HepG2 (cell line): Measurements from ENCODE around the gene ARX. TPM values are rescaled to one million over a fixed set of nuclear protein-coding genes. Genes with fewer than 3 reads are reported as not detected.

Experiments used
- ATAC-seq: fragments of 200-7000 bp; cut with Tn5 transposase; 3 replicates; pipeline ENCODE4 v1.9.1; 2020; ENCODE audit warnings: mild to moderate bottlenecking, moderate library complexity
- BruUV-seq: library from RNA; stranded (reverse); fragments of 400-500 nt; replicated peaks from 2 replicates; lab custom pipeline; 2021; lab: Mats Ljungman, UMichigan
- CTCF ChIA-PET: fragments of 300-600 bp; formaldehyde crosslinking; extraction: SDS; loops from one replicate; lab custom pipeline; 2021; ENCODE audit warnings: low total read pairs, inconsistent platforms, low intra/inter-chr PET ratio; lab: Yijun Ruan, JAX
- POLR2A ChIA-PET: fragments of 350-600 bp; sonication (Branson Sonifier 250); formaldehyde crosslinking; loops from one replicate; lab custom pipeline; 2020; ENCODE audit warnings: antibody characterized with exemption, inconsistent platforms; lab: Yijun Ruan, JAX
- DNase-seq: peaks from one replicate; pipeline ENCODE4 v3.0.0-alpha.2; 2015; ENCODE audit warnings: low spot score
- FAIRE-seq: peaks from 3 replicates; lab custom pipeline; 2011; peaks lifted over from hg19 to GRCh38; lab: Jason Lieb, UNC
- H2AFZ ChIP-seq: one replicate; pipeline ENCODE4 v1.6.1; 2011; ENCODE audit warnings: low read length, inconsistent platforms
- H3K27ac ChIP-seq: fragments of 300-600 bp; 3 replicates; pipeline ENCODE4 v1.8.0; 2011; ENCODE audit warnings: mixed run types, mild to moderate bottlenecking, mixed read lengths, low read length, inconsistent platforms; ENCODE audit not compliant: insufficient read depth; ENCODE audit errors: extremely low read length
- H3K27me3 ChIP-seq, 2 experiments: fragments of 200-600 bp in 1 of 2; 2 replicates in 1 of 2; 3 replicates in 1 of 2; pipeline versions ENCODE4 v1.6.0 to v1.8.0; 2011; ENCODE audit warnings: low read length in 2 of 2, mild to moderate bottlenecking in 2 of 2, moderate library complexity in 2 of 2, inconsistent platforms in 1 of 2; ENCODE audit not compliant: insufficient read depth in 2 of 2, control insufficient read depth in 1 of 2
- H3K36me3 ChIP-seq, 2 experiments: fragments of 200-600 bp in 1 of 2; replicated peaks in 1 of 2; 2 replicates in 1 of 2; 3 replicates in 1 of 2; pipeline versions ENCODE4 v1.5.1 to v1.8.0; 2011; ENCODE audit warnings: low read length in 2 of 2, inconsistent platforms in 1 of 2; ENCODE audit not compliant: insufficient read depth in 2 of 2, control insufficient read depth in 1 of 2
- H3K4me1 ChIP-seq: 2 replicates; pipeline ENCODE4 v1.5.1; 2012; ENCODE audit warnings: low read length, inconsistent platforms; ENCODE audit not compliant: insufficient read depth
- H3K4me2 ChIP-seq: 2 replicates; pipeline ENCODE4 v1.6.0; 2011; ENCODE audit warnings: low read depth, low read length, inconsistent platforms
- H3K4me3 ChIP-seq, 3 experiments: fragments of 200-600 bp in 1 of 3; sonication (generic), shearing (Covaris generic) in 1 of 3; replicated peaks in 1 of 3; 2 replicates each; pipeline ENCODE4 v1.5.1; 2011 to 2016; ENCODE audit warnings: low read length in 3 of 3, inconsistent platforms in 2 of 3, low read depth in 2 of 3, mild to moderate bottlenecking in 2 of 3, control low read depth in 1 of 3, mixed read lengths in 1 of 3; ENCODE audit not compliant: insufficient read depth in 1 of 3
- H3K79me2 ChIP-seq: one replicate; pipeline ENCODE4 v1.6.1; 2011; ENCODE audit warnings: low read length, inconsistent platforms; ENCODE audit not compliant: insufficient read depth
- H3K9ac ChIP-seq: 2 replicates; pipeline ENCODE4 v1.6.0; 2011; ENCODE audit warnings: mild to moderate bottlenecking, low read depth, low read length, inconsistent platforms; ENCODE audit not compliant: insufficient read depth
- H3K9me3 ChIP-seq: 2 replicates; pipeline ENCODE4 v1.5.1; 2012; ENCODE audit warnings: mild to moderate bottlenecking, low read length
- H4K20me1 ChIP-seq: 2 replicates; pipeline ENCODE4 v1.6.0; 2011; ENCODE audit warnings: inconsistent platforms, mild to moderate bottlenecking, low read length, moderate library complexity; ENCODE audit not compliant: insufficient read depth
- ARHGAP35 ChIP-seq: sonication (generic); formaldehyde crosslinking; IDR thresholded peaks from 2 replicates; pipeline ENCODE4 v1.9.0; 2022; ENCODE audit warnings: mild to moderate bottlenecking, inconsistent platforms, moderate library complexity, missing genetic modification reagents, borderline replicate concordance
- FOXC1 ChIP-seq: sonication (generic); formaldehyde crosslinking; IDR thresholded peaks from 2 replicates; pipeline ENCODE4 v1.8.0; 2022; ENCODE audit warnings: mild to moderate bottlenecking, missing genetic modification reagents, borderline replicate concordance
- GPN1 ChIP-seq: sonication (generic); formaldehyde crosslinking; IDR thresholded peaks from 2 replicates; pipeline ENCODE4 v1.5.1; 2020; ENCODE audit warnings: missing genetic modification reagents, borderline replicate concordance
- GTF2F1 ChIP-seq: fragments of 150-350 bp; IDR thresholded peaks from 2 replicates; pipeline ENCODE4 v1.6.1; 2014; ENCODE audit warnings: low read length
- HMGA1 ChIP-seq: sonication (generic); formaldehyde crosslinking; conservative IDR thresholded peaks from 2 replicates; pipeline ENCODE4 v1.4.0; 2020; ENCODE audit warnings: missing genetic modification reagents
- MNT ChIP-seq: fragments of 450-650 bp; IDR thresholded peaks from 2 replicates; pipeline ENCODE4 v1.6.1; 2016
- NAIF1 ChIP-seq: sonication (generic); formaldehyde crosslinking; IDR thresholded peaks from 2 replicates; pipeline ENCODE4 v1.5.0; 2020; ENCODE audit warnings: mild to moderate bottlenecking, missing genetic modification reagents, borderline replicate concordance
- SIX4 ChIP-seq: sonication (generic); formaldehyde crosslinking; IDR thresholded peaks from 2 replicates; pipeline ENCODE4 v1.4.0; 2020; ENCODE audit warnings: missing genetic modification reagents
- SMARCC2 ChIP-seq: fragments of 450-650 bp; IDR thresholded peaks from 2 replicates; pipeline ENCODE4 v1.6.1; 2017; ENCODE audit warnings: antibody characterized with exemption, mild to moderate bottlenecking
- SOX13 ChIP-seq, 3 experiments: fragments of 450-650 bp in 1 of 3; sonication (generic) in 1 of 3; formaldehyde crosslinking in 1 of 3; IDR thresholded peaks in 2 of 3; conservative IDR thresholded peaks in 1 of 3; 2 replicates each; pipeline versions ENCODE4 v1.5.0 to v1.6.1; 2016 to 2020; ENCODE audit warnings: antibody characterized with exemption in 1 of 3, mild to moderate bottlenecking in 1 of 3, missing compliant biosample characterization in 1 of 3, missing genetic modification reagents in 1 of 3, moderate library complexity in 1 of 3
- TP53 ChIP-seq: sonication (generic); formaldehyde crosslinking; conservative IDR thresholded peaks from 2 replicates; pipeline ENCODE4 v1.4.0; 2020; ENCODE audit warnings: missing genetic modification reagents
- ZNF17 ChIP-seq: sonication (generic); formaldehyde crosslinking; IDR thresholded peaks from 2 replicates; pipeline ENCODE4 v1.5.0; 2020; ENCODE audit warnings: mild to moderate bottlenecking, missing genetic modification reagents
- ZNF563 ChIP-seq: sonication (generic); formaldehyde crosslinking; IDR thresholded peaks from 2 replicates; pipeline ENCODE4 v1.8.0; 2022; ENCODE audit warnings: mild to moderate bottlenecking, moderate library complexity, missing genetic modification reagents
- ZNF691 ChIP-seq: sonication (generic); formaldehyde crosslinking; IDR thresholded peaks from 2 replicates; pipeline ENCODE4 v1.4.0; 2020; ENCODE audit warnings: missing genetic modification reagents, low read depth, mild to moderate bottlenecking, borderline replicate concordance
- ZNF75D ChIP-seq: sonication (generic); formaldehyde crosslinking; IDR thresholded peaks from 2 replicates; pipeline ENCODE4 v1.8.1; 2023; ENCODE audit warnings: missing genetic modification reagents, mild to moderate bottlenecking, borderline replicate concordance
- ZNF816 ChIP-seq: sonication (generic); formaldehyde crosslinking; IDR thresholded peaks from 2 replicates; pipeline ENCODE4 v1.8.0; 2022; ENCODE audit warnings: missing genetic modification reagents, mild to moderate bottlenecking, borderline replicate concordance
- ZNF83 ChIP-seq: sonication (generic); formaldehyde crosslinking; IDR thresholded peaks from 2 replicates; pipeline ENCODE4 v1.4.0; 2020; ENCODE audit warnings: missing genetic modification reagents, mild to moderate bottlenecking, borderline replicate concordance
- WGBS: methylation state at CpG from one replicate; pipeline ENCODE4 v1.1.6; 2017; ENCODE audit warnings: low lambda C conversion rate; 5-methylcytosine and 5-hydroxymethylcytosine counted together
- in situ Hi-C: cut with HindIII; loops from 2 replicates; pipeline ENCODE4 v1.10.0; 2017; ENCODE audit warnings: low pct_unique_long_range_greater_than_20kb; ENCODE audit not compliant: extremely low pct_ligation_motif_present
- intact Hi-C: fragments of 100-400 bp; cut with micrococcal nuclease; formaldehyde crosslinking; loops from one replicate; pipeline ENCODE4 v1.10.0; 2022; ENCODE audit not compliant: unreplicated experiment
- polyA plus RNA-seq, 8 experiments: library from polyadenylated mRNA; depleted of rRNA in 3 of 8; stranded (reverse) in 7 of 8; unstranded in 1 of 8; fragments of >200 nt; fragmentation: Illumina TruSeq in 4 of 8; extraction: Trizol in 4 of 8; gene quantifications; 2 replicates each; pipeline versions ENCODE4 v1.2.1 to v1.2.3, GENCODE V29; 2011 to 2016; ENCODE audit warnings: low read depth in 4 of 8, missing spikeins in 1 of 8, mixed read lengths in 1 of 8; ENCODE audit not compliant: insufficient read depth in 1 of 8
- total RNA-seq, 5 experiments: library from RNA; depleted of rRNA; stranded (reverse); fragments of >200 nt; fragmentation: Illumina TruSeq; extraction: Trizol; gene quantifications; 2 replicates each; pipeline ENCODE4 v1.2.3, GENCODE V29; 2016; ENCODE audit warnings: low read depth in 1 of 5

The ARX gene
- total and polyA plus RNA-seq, 2 of the 13 experiments (the other 11 are each of a cell fraction or from before 2014, with no cell fraction given), result not detected

GRCh38 chrX:24954732-24955131, 61.0 kb downstream of the ARX start:
- Histone ChIP-seq H4K20me1 (no peaks in the 10 kb centered on the region), H3K4me2 (no peak overlapping the region), H3K27ac (no peak overlapping the region), H3K79me2 (no peaks in the 10 kb centered on the region), H3K9ac (no peak overlapping the region), H2AFZ (no peak overlapping the region), H3K9me3 (no peaks in the 10 kb centered on the region), H3K4me3 (no peak overlapping the region), H3K36me3 (no peaks in the 10 kb centered on the region), H3K4me1 (no peaks in the 10 kb centered on the region), H3K27me3 (no peaks in the 10 kb centered on the region)
- TF ChIP-seq ZNF691 (CRISPR knock-in tag) (no peak), TP53 (CRISPR knock-in tag) (no peak), ARHGAP35 (CRISPR knock-in tag) (no peak), HMGA1 (CRISPR knock-in tag) (no peak), NAIF1 (CRISPR knock-in tag) (no peak), GPN1 (CRISPR knock-in tag) (no peak), ZNF563 (CRISPR knock-in tag) (no peak), SOX13 (IDR thresholded peaks at IDR 0.05) (no peak), SOX13 (CRISPR knock-in tag; conservative IDR thresholded peaks at IDR 0.05 in 1 of 2, IDR thresholded peaks at IDR 0.05 in 1 of 2) (no peak), ZNF75D (CRISPR knock-in tag) (no peak), ZNF83 (CRISPR knock-in tag) (no peak), SMARCC2 (no peak), ZNF17 (CRISPR knock-in tag) (no peak), ZNF816 (CRISPR knock-in tag) (no peak), MNT (no peak), GTF2F1 (no peak), SIX4 (no peak), FOXC1 (no peak)
- FAIRE-seq (no peak), ATAC-seq (no peak), DNase-seq (no peak)
- ChIA-PET CTCF (no interaction called here), POLR2A (no interaction called here)
- in situ Hi-C loops (no loop called here), intact Hi-C loops (no loop called here)
- 96% methylated on average over 2 of the region's 2 CpGs for WGBS
- no TSS peak for BruUV-seq
